AG08395 (cell line): ENCODE data around the gene COL6A5.
"Not testable (repeated sequence)": the region's sequence is repeated elsewhere in the genome, so short reads cannot be mapped to it uniquely, and the experiment has no call there.

Experiments used
- DNase-seq: peaks from one replicate; pipeline ENCODE4 v3.0.0; 2012; ENCODE audit warnings: mixed read lengths, low spot score

COL6A5 gene

GRCh38 chr3:130345487-130346079, at the start of gene COL6A5:
COL6A5 (plus strand) TSS chr3:130345672; CDS start chr3:130373639, 27,967 bp downstream.
- DNase-seq = no peak

- no peak for DNase-seq
Observed at GRCh38 chr3:130299531-130299930, 45.9 kb upstream of the COL6A5 start.

GRCh38 chr3:130300888-130301287, 44.6 kb upstream of the COL6A5 start:
- no peak for DNase-seq

- DNase-seq = no peak
Observed at GRCh38 chr3:130310109-130310508, 35.4 kb upstream of the COL6A5 start.

GRCh38 chr3:130312374-130312773, 33.1 kb upstream of the COL6A5 start:
- DNase-seq = no peak

GRCh38 chr3:130316169-130316568, 29.3 kb upstream of the COL6A5 start:
- peak; percentile 57 for DNase-seq

GRCh38 chr3:130323503-130323902, 22.0 kb upstream of the COL6A5 start:
- no peak for DNase-seq

GRCh38 chr3:130340766-130341165, 4.7 kb upstream of the COL6A5 start:
- no peak for DNase-seq

- DNase-seq = no peak
Observed at GRCh38 chr3:130341388-130341787, 4.1 kb upstream of the COL6A5 start.

- no peak for DNase-seq
Observed at GRCh38 chr3:130341882-130342281, 3.6 kb upstream of the COL6A5 start.

GRCh38 chr3:130342821-130343661, 2.4 kb upstream of the COL6A5 start:
- DNase-seq = no peak

GRCh38 chr3:130348258-130348657, 2.8 kb downstream of the COL6A5 start:
- DNase-seq = not testable (repeated sequence)

- no peak for DNase-seq
Observed at GRCh38 chr3:130354430-130354829, 9.0 kb downstream of the COL6A5 start.

GRCh38 chr3:130374033-130374432, 28.6 kb downstream of the COL6A5 start:
- no peak for DNase-seq

- no peak for DNase-seq
Observed at GRCh38 chr3:130374908-130375307, 29.4 kb downstream of the COL6A5 start.

GRCh38 chr3:130377960-130378676, 32.6 kb downstream of the COL6A5 start:
- no peak for DNase-seq

GRCh38 chr3:130378677-130379191, 33.3 kb downstream of the COL6A5 start:
- DNase-seq = no peak

- no peak for DNase-seq
Observed at GRCh38 chr3:130379274-130379673, 33.8 kb downstream of the COL6A5 start.

- no peak for DNase-seq
Observed at GRCh38 chr3:130380398-130380797, 34.9 kb downstream of the COL6A5 start.

GRCh38 chr3:130383424-130383823, 38.0 kb downstream of the COL6A5 start:
- no peak for DNase-seq

- DNase-seq = no peak
Observed at GRCh38 chr3:130384476-130385025, 39.1 kb downstream of the COL6A5 start.

- DNase-seq = peak; percentile 34
Observed at GRCh38 chr3:130386604-130387263, 41.3 kb downstream of the COL6A5 start.
